IPS DF 4.7 (cell line): ENCODE measurements around the gene CCDC159.
"Not testable (repeated sequence)": the region's sequence is repeated elsewhere in the genome, so short reads cannot be mapped to it uniquely, and the experiment has no call there.

Source experiments
- DNase-seq: peaks from one replicate; pipeline ENCODE4 v3.0.0-alpha.2; 2013; ENCODE audit warnings: low spot score; ENCODE audit errors: extremely low read depth

Gene CCDC159, protein sequence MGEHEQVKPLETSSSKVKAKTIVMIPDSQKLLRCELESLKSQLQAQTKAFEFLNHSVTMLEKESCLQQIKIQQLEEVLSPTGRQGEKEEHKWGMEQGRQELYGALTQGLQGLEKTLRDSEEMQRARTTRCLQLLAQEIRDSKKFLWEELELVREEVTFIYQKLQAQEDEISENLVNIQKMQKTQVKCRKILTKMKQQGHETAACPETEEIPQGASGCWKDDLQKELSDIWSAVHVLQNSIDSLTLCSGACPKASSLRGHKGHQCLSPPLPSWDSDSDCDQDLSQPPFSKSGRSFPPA

DNA sequence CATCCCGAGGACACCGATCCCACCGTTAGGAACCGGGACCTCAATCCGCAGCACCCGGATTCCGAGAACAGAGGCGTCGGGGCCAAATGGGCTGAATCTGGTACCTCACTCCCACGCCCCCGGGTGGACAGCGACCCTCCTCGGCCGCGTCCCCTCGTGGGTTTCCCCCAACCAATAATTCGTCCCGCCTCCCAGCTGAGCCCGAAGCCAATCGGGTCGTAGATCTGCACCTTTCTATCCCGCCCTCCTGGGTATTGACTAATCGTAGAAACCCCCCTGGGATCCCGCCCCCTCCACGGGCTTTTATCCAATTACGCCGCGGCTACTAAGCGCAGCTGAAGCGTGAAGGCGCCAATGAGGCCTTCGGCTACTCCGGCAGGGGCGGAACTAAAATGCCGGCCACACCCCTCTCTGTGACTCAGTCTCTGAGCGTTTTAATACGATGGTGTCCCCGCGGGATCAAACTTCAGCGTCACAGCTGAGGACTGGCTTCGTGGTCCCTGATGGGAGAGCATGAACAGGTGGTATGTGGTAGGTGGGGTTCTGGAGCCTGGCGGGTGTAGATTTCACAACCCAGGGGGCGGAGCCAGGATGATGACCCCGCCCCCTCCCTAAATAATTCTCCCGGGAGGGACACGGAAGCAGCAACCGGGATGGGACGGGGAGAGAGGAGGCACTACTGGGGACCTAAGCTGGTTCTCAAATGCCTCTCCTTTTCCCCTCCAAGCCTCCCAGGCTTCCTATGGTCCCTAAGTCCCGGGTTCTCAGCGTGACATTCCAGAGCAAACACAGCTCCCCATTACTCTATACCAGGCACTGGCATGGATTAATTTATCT lies at the start of gene CCDC159, which contains the start of gene TMEM205:
Gene CCDC159 (plus strand): TSS at position 416 of the 837 bp plus-strand sequence. CDS start 88 bp downstream, at position 504.
Gene TMEM205 (minus strand): TSS at position 165 of the 837 bp plus-strand sequence. CDS start 649 bp downstream, outside the sequence.
- peak; percentile 95 for DNase-seq

DNA sequence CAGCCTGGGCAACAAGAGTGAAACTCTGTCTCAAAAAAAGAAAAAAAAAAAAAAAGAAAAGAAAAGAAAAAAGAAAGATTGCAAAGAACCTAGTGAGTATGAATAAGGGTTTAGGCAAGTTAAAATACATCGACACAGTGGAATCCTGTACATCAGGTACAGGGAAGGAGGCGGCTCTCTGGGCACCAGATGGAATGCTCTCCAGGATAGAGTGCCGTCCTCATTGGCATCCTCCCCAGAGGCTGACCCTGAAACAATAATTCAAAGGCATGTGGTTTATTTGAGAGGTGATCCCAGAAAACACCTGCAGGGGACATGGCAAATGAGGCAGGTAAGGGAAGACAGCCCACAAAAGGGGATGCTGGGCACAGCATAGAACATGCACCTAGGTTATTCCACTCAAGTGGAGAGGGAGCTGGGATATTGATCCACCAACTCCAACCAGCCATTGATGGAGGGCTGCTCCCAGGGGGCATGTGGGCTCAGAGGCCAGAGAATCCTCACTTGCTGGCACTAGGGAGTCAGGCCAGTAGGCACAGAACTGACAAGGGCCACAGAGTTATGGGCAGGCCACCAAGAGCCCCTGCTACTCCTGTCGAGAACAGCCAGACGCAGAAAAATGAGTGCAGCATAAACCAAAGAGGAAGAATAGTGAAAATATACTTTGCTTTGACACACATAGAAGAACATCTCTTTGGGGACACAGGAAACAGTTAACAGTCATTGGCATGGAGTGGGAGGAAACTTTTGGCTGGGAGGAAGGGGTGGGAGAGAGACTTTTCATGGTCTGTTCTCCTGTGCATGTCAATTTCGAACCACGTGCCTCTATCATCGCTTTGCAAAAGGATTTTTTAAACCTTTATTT lies 46.1 kb upstream of the CCDC159 start:
- no peak for DNase-seq

DNA sequence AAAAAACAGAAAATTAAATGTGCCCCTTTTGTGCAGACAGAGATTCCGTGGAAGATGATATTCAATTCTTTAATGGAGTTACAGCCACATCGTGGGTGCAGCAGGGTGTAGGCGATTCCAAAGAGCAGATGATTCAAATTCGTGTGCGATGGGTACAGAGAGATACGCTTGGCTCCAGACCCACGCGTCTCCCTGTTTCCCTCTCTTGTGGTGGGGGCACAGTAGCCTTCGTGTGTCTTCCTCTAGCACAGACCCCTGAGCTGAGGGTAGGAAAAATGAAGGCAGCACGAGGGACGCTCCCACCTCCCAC lies 45.6 kb upstream of the CCDC159 start:
- no peak for DNase-seq

DNA sequence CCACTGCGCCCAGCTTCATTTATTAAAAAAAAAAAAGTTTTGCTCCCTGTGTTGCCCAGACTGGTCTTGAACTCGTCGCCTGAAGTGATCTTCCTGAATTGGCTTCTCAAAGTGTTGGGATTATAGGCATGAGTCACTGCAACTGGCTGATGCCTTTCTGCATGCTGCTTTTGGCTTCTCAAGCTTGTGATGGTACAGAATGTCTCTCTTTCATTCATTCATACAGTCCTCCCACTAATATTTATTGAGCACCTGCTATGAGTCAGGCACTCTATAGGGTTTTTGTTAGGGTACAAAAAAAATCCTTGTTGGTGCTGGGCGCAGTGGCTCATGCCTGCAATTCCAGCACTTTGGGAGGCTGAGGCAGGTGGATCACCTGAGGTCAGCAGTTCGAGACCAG lies 41.4 kb upstream of the CCDC159 start:
- no peak for DNase-seq

DNA sequence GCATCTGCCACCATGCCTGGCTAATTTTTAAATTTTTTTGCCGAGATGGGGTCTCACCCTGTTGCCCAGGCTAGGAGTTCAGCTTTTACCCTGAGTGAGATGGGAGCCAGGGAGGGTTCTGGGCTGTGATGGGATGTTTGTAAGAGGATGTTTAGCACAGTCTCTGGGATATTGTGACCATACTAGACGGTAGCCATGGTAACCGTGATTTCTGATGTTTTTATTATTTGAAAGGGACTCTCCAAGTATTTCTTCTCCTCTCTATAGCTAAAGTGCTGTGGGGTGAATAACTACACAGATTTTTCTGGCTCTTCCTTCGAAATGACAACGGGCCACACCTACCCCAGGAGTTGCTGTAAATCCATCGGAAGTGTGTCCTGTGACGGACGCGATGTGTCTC lies 40.0 kb upstream of the CCDC159 start:
- DNase-seq: no peak

DNA sequence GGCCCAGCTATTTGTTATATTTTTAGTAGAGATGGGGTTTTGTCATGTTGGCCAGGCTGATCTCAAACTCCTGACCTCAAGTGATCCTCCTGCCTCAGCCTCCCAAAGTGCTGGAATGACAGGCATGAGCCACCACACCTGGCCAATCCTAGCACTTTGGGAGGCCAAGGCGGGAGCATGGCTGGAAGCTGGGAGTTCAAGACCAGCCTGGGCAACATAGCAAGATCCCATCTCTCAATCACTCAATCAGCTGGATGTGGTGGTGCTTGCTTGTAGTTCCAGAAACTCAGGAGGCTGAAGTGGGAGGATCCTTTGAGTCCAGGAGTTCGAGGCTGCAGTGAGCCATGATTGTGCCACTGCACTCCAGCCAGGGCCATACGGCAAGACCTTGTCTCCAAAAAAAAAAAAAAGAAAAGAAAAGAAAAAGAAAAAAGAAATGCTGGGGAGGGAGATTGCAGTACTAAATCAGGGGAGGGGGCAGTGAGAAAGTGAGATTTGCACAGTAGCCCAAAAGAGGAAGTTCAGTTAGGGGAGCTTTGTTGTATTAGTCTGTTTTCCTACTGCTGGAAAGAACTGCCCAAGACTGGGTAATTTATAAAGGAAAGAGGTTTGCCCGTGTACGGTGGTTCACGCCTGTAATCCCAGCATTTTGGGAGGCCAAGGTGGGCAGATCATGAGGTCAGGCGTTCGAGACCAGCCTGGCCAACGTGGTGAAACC lies 25.9 kb upstream of the CCDC159 start:
- DNase-seq: not testable (repeated sequence)

DNA sequence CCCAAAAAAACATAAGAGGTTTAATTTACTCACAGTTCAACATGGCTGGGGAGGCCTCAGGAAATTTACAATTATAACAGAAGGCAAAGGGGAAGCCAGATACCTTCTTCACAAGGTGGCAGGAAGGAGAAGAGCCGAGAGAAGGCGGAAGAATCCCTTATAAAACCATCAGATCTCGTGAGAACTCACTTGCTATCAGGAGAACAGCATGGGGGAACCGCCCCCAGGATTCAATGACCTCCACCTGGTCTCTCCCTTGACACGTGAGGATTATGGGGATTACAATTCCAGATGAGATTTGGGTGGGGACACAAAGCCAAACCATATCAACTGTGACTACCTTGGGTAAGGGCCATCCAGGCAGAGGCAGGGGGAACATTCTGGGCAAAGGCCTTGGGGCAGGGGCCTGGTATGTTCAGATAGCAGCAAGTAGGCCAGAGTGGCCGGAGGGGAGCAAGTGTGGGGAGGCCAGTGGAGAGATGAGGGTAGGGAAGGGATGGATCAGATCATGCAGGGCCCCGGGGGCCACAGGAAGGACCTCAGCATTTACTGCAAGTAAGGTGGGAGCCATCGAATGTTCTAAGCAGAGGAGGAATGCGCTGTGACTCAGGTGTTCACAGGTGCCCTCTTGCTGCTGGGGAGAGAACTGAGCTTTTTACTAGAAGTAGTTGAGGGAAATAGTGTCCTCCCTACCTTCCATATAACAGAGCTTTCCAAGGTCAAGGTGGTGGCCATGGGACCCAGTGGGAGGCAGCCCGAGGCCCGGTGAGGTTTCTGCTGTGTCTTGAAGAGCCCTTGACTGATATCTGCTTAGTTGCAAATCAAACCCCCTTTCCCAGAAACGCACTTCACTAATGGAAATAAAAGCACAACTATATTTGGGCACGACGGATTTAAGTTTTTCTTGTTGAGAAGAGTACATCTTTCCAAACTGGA lies 24.9 kb upstream of the CCDC159 start:
- no peak for DNase-seq

DNA sequence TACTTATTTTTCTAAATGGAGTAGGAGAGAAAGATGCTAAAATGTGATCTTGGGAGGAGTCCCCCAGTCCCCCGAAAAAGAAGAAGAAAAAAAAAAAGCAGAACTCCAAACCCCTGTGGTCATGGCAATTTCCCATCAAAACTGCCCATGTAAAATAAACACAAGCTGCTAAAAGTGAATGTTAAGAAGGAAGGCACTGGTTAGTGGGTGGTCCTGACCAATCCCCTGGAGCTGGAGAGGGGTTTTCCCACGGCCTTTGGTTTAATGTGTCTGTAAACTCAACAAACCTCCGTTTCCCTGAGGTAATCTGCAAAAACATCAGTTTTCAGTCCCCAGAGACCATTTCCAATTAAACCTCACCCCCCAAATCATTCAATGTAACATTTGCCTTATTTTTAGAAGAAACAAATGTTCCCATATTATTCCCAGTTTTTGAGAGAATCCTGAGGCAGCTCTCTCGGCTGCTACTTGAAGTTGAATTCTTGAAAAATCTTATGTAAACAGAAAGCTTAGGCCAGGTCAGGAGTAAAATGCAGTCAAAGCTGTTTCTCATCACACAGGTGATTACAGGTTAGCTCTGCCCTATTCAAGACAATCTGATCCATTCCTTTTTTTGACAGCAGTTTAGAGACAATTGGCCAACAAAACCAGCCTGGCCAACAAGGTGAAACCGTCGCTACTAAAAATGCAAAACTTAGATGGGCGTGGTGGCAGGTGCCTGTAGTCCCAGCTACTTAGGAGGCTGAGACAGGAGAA lies 23.9 kb upstream of the CCDC159 start:
- no peak for DNase-seq

DNA sequence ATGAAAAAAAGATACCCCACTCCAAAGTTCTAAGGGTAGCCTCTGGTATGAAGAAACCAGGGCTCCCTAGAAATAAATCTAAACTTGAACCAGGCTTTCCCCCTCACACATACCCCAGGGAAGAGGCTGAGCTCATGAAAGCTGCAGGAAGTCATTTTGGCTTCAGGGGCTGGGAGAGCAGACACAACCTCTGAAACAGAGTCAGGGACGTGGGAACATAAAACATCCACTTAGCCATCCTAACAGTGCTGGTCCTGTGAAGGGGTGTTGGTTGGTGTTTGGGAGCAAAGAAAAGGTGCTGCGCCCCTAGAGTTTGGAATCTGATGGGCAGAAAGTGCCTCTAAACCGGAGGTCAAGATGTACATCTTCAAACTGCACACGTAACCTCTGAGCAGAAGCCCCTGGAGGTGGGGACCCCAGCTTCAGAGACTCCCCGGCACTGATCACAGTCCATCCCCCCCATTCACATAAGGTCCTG lies 22.7 kb upstream of the CCDC159 start:
- DNase-seq: no peak

DNA sequence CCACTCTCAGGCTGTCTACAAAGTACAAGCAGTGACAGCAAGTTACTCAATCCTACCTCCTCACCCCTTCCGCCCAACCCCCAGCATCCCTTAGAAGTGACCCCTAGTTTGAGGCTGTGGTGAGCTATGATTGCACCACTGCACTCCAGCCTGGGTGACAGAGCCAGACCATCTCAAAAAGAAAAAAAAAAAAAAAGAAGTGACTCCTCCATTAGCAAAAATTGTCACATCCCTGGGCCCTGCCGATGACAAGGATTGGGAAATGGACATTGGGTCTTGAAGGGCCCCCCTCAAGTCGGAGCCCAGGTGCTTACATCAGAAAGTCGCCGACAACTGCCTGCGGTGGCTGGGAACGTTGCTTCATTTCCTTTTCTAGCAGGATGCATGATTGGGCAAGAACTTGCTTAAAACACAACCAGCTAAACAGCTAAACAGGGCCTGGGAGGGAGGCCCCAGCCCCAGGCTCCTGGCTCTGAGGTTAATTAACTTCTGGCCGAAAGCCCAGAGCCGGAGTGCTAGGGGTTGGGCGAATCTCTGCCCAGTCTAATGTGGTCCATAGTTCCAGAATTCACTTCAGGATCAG lies 22.1 kb upstream of the CCDC159 start:
- no peak for DNase-seq

DNA sequence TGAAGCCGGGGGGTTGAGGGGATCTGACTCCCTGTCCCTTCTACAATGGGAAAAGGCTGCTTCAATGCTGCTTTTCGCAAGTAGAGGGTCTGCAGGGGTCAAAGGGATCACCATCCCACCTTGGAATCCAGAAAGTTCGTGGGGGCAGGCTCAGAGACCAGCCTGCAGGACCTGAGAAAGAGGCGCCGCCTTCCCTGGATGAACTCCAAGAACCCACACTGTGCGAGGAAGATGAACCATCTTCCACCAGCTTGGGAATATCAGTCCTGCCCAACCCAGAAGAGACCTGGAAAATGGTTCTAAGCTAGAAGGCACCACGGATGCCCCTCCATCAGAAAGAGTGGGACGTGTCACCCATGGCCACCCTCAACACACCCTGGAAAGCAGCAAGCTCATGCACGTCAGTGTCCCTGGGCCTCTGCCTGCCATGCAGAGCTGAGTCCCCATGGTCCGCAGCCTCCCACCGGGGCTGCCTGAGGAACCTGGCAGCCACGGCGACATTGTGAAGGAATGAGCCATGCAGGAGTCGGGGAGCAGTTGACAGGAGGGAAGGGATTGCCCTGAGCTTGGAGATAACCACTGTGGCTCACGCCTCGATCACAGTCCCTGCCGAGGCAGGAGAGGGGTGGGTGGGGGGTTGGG lies 21.4 kb upstream of the CCDC159 start:
- DNase-seq: no peak

DNA sequence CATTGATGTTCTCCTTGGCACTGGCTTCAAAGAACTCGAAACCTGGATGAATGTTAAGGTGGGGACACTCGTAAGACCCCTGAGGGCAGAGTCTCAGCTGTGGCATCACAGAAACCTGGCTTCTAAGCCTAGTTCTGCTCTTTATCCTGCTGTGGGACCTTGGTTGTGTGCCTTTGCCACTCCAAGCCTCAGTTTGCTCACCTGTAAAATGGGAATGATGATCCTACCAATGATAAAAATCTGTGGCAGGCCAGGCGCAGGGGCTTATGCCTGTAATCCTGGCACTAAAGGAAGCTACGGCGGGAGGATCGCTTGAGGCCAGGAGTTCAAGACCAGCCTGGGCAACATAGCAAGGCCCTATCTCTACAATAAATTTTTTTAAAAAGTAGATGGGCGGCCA lies 20.8 kb upstream of the CCDC159 start:
- no peak for DNase-seq

DNA sequence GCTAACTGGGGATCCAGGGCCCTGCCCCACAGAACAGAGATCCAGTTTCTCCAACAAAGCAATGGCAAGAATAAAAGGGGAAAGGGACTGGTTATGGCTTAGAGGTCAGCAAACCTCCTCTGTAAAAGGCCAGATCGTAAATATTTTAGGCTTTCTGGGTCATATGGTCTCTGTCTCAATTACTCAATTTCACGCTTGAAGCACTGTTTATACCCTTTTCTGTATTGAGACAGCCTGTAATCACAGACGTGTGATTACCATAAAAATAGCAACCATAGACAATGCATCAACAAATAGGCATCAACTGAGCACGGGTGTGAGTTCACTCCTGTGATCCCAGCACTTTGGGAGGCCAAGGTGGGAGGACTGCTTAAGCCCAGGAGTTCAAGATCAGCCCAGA lies 16.2 kb upstream of the CCDC159 start:
- no peak for DNase-seq

DNA sequence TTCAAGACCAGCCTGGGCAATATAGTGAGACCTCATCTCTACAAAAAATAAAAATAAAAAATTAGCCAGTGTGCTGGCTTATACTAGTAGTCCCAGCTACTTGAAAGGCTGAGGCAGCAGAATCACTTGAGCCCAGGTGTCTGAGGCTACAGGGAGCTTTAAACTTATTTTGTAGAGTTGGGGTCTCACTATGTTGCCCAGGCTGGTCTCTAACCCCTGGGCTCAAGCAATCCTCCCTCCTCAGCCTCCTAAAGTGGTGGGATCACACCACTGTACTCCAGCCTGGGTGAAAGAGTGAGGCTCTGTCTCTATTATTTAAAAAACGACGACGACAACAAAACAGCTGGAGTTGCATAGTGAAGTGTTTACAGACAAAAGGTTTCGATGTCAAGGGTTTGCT lies 14.8 kb upstream of the CCDC159 start:
- DNase-seq: no peak

DNA sequence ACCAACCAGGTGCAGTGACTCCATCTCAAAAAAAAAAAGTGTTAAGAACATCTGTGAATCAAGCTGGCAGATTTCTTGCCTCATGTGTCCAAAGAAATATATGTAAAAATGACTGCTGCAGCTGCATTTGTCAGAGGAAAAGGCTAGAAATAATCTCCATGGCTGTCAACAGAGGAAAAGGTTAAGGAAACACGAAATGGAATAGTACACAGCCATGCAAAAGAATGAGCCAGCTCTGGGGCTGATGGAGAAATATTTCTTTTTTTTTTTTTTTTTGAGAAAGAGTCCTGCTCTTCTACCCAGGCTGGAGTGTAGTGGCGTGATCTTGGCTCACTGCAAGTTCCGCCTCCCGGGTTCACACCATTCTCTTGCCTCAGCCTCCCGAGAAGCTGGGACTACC lies 13.5 kb upstream of the CCDC159 start:
- no peak for DNase-seq

DNA sequence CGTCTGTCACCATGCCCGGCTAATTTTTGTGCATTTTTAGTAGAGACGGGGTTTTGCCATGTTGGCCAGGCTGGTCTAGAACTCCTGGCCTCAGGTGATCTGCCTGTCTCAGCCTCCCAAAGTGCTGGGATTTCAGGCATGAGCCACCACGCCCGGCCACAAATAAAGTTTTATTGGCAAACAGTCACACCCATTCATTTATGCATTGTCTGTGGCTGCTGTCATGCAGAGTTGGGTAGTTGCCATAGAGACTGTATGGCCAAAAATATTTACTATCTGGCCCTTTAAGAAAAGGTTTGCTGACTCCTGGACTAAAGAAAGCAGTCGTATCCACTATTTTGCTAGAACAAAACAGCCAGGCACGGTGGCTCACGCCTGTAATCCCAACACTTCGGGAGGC lies 12.5 kb upstream of the CCDC159 start:
- not testable (repeated sequence) for DNase-seq

DNA sequence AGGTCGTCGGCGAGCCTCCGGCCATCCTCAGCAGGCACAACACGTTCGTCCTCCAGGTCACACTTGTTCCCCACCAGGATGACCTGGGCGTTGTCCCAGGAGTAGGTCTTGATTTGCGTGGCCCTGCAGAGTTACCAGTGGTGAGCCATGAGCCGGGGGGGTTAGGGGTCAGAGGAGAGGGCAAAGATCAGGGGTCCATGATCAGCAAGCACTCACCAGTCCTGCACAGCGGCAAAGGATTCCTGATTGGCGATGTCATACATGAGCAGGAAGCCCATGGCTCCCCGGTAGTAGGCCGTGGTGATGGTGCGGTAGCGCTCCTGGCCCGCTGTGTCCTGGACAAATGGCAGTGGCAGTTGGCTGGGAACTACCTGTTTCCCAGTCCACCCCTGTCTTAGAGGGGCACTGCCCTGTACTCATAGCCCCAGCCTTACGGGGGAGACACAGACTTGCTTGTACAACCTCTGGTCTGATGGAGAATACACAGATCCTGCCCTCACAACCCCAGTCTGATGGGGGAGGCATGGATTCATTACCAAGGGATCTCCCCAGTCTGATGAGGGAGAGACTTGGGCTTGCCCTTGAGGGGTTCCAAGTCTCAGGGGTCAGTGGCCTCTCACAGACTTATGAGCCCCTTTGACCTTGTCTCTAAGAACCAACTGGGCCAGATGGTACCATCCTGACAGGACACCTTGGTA lies 10.7 kb upstream of the CCDC159 start:
- no peak for DNase-seq

DNA sequence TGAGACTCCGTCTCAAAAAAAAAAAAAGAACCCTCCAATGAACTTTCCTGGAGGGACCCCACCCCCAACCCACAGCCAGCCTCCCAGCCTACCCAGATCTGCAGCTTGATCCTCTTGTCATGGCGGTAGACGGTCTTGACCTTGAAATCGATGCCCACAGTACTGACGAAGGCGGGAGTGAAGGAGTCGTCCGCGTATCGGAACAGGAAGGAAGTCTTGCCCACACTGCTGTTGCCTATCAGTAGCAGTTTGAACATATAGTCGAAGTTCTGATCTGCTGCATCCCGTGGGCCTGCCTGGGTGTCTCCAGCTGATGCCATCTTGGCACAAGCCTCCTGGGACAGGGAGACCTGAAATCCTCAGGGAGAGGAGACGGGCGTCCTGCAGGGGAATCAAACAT lies 9.2 kb upstream of the CCDC159 start:
- DNase-seq: no peak
